Suppressor macrophage (primary cell): Measurements from ENCODE around the gene APOBEC3H.

ENCODE experiments used
- DNase-seq, 4 experiments: peaks; one replicate each; pipeline ENCODE4 v3.0.0-alpha.2; 2020 to 2022

Gene APOBEC3H

DNA sequence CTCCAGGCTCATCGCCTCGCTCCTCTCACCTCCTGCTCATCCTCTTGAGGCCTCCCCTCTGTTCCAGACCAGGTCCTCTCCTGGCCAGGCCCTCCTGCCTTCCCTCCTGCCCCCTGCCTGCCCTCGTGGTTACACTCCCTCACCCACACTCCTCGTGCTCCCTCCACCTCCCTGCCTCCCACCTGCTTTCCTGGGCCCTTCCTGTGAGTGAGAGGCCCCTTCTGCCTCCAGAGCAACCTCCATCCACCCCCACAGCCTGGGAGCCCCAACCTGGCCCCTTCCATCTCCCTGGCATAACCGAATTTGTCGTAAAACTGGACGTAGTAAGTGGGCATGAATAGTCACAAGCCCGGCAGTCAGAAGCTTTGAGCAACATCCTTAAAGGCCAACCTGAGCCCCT lies 15.4 kb upstream of the APOBEC3H start:
- DNase-seq = no peak

DNA sequence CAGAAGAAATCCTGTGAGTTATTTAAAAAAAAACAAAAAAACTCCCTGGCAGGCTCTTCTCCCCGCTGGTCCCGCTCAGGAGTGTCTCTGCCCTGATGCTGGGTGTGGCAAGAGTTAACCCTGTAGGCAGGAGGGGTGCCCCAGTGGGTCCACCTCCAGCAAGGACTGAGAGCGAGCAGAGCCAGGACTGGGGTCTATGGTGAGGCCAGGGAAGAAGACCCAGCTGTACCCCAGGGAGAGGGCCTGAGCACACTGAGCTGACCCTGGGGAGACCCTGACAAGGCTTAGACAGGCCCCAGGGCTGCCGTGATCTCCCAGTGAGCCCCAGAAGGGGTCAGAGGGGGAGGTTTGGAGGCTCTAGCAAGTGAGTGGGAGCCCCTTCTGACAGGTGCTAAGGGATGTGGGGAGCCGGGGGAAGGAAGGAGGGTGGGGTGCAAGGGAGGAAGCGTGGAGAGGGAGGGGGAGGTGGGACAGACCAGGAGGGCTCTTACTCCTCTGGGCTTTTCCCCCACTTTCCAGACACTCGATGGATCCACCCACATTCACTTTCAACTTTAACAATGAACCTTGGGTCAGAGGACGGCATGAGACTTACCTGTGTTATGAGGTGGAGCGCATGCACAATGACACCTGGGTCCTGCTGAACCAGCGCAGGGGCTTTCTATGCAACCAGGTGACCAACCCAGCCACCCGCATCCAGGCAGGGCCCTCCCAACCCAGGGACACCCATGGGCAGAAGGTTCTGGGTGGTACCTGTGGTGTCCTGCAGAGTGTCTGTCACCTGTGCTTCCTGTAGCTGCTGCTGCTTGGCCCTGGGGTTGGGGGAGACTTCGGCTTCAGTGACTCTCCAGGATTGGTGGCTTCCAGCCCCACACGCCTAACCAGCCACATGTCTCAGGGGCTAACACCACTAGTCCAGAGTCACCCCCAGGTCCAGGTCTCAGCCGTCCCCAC lies 13.6 kb upstream of the APOBEC3H start:
- DNase-seq = no peak

DNA sequence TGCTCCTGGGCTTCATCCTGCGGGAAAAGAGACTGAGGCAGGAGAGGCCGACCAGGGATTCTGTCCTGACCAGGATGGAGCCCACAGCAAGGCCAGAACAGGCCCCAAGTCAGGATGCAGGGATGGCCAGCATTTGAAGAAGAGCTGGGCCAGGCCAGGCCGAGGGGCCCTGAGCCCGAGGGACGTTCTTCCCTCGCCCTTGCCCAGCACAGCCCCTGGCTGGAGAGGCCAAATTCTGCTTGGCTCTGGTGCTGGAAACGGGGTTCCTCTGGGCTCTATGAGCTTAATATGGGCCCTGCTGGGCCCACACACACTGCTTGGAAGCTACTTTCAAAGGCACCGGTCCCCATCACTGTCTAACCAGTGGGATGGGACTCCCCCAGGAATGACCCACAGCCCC lies 12.4 kb upstream of the APOBEC3H start:
- no peak for DNase-seq

DNA sequence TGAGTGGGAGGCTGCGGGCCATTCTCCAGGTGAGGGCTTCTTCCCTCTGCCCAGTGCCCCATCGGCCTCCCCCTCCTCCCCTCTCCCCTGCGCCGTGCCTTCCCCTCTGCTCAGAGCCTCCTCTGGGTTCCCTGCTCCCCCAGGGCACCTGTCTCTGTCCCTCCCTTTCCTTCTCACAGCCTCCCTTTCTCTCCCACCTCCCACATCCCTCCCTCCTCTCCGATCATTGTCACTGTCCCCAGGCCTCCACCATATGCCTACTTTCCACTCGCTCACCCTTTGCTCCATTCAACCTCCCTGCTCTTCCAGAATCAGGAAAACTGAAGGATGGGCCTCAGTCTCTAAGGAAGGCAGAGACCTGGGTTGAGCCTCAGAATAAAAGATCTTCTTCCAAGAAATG lies 9.9 kb upstream of the APOBEC3H start:
- no peak for DNase-seq

DNA sequence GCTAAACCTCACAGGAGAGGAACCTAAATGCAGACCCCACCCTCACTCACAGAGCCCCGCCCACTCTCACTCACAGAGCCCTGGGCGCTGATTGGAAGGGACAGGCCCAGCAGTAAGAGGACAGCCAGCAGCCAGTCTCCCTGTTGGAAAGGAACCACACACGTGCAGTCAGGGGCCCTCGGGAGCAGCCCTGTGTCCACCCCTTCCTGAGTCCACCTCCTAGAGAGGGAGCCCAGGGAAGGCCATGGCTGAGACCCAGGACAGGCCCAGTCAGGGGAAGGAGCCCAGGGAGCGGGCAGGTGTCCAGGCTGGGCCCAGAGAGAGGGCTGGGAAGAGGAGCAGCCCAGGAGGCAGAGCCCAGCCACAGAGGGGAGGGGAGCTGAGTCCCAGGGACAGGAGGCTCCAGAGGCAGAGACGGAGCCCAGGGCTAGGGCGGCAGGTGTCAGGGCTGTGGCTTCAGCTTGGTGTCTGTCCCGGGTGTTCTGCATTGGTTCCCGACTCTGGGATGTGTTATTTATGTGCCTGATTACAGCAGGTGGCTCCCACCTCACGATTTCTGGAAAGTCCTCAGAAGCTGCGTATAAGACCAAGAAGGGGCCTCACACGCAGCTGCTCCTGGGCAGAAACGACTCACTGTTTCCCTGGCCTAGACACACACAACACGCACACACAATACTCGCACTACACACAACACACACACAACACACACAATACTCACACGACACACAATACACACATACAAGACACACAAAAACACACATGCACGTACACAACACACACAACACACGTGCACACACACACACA lies 9.0 kb upstream of the APOBEC3H start:
- no peak for DNase-seq

DNA sequence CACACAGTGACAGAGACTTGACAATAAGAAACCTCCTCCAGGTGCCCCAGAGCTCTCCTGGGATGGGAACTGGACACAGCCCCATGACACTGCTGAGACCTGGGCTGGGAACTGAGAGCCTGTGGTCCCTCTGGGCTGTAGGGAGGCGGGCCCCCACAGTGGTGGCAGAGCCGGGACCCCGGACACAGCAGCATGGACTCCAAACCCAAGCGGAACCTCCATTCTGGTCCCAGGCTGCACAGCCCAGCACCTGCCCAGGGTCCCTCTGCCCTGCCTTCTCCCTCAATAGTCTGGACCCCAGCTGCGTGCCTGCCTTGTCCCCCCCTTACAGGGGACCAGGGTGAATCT lies 8.4 kb upstream of the APOBEC3H start:
- DNase-seq = no peak

DNA sequence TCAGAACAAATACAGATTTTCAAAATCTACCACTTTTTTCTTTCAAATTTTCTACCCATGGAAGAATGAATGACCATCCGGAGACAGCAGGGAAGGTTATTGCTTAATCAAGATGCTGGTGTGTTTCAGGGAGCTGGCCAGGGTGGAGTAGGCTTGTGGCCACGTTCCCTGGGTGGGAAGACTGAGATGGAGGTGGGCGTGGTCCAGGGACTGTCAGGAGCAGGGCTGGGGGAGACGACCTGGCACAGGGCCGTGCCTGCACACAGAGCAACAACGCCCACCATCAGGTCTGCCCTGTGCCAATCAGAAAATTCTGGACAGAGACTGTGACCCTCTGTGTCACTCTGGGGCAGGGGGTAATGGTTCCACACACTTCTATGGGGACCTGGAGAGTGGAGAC lies 7.1 kb upstream of the APOBEC3H start:
- DNase-seq = no peak

DNA sequence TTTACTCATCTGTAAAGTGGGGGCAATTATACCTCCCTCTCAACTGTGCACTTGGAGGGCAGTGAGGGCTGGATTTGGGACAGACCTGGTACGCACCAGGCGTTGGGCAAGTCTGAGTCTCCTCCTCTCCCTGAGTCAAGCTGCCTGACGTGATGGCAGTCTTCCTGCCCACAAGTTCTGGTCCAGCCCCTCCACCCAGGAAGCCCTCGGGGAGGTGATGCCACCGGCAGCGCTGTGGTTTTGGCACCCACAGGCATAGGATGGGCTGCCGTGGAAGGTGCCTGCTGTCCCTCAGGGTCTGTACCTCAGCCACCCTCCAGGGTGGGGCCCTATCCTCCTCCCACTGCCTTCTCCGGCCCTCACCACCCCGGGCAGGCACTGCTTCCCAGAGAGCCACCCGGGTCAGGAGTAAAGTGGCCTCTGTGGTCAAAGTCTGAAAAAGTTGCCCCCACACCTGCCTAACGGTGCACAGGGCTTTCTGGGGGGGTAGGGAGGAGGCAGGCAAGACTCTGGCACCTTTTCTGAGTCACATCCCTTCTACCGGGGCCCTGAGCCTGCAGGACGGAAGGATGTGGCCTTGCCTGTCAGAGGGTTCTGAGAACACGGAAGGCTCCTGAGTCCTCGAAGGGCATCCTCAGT lies 6.5 kb upstream of the APOBEC3H start:
- no peak for DNase-seq

DNA sequence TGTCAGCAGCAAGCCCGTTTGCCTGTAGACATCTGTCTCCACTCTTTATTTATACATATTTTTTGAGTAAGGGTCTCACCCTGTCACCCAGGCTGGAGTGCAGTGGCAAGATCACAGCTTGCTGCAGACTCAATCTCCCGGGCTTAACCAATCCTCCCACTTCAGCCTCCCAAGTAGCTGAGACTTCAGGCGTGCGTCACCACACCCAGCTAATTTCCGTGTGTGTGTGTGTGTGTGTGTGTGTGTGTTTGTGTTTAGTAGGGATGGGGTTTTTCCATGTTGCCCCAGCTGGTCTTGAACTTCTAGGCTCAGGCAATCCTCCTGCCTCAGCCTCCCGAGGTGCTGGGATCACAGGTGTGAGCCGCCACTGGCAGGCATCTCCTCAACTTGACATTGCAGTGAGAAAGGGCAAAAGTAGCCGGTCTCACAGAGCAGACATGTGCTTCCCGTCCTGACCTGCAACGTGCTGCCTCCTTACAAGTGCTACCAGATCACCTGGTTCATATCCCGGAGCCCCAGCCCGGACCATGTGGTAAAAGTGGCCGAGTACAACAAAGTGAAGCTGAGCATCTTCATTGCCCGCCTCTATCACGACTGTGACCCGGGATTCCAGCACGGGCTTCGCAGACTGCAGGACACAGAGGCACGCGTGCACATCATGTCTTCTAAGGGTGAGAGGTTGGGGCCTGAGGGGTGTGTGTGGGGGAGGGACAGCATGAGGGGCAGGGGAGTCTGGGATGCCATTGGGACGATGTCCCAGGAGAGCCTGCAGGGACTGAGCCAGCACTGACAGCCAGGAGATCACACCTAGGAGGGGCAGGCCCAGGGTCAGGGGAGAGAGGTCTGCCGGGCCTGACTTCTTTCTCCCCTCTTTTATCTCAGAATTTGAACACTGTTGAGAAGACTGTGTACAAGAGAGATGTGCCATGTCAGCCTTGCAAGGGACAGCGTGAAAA lies 5.6 kb upstream of the APOBEC3H start:
- no peak for DNase-seq

DNA sequence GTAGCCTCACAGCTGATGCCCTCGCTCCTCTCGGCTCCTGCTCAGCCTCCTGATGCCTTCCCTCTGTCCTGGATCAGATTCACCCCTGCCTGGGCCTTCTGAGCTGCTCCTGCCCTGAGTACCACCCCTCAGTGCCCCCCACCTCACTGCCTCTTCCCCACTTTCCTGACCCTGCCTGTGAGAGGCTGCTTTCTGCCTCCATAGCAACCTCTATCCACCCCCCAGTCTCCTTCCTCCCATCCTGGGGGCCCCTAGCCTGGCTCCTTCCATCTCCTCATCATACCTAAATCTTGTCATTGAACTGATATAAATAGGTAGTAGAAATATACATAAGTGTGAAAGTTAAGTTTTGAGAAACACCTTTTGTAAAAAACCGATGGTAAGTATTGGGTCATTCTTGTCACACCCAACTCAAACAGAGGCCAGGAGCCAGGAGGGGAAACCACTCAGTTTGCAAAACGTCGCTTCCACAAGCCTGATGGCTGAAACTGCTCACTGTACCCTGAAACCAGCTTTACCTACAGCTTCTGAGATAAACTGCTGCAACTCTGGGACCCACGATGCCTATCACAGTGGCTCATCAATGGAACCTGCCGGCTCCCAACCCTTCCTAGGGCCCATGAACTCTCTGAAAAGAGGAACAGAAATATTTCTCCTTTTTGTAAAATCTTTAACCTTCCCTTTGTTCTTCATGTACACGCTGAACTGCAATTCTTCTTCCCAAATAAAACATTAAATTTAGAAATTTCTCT lies 4.8 kb upstream of the APOBEC3H start:
- peak in 2 of 4 experiments; percentile 14 for DNase-seq

DNA sequence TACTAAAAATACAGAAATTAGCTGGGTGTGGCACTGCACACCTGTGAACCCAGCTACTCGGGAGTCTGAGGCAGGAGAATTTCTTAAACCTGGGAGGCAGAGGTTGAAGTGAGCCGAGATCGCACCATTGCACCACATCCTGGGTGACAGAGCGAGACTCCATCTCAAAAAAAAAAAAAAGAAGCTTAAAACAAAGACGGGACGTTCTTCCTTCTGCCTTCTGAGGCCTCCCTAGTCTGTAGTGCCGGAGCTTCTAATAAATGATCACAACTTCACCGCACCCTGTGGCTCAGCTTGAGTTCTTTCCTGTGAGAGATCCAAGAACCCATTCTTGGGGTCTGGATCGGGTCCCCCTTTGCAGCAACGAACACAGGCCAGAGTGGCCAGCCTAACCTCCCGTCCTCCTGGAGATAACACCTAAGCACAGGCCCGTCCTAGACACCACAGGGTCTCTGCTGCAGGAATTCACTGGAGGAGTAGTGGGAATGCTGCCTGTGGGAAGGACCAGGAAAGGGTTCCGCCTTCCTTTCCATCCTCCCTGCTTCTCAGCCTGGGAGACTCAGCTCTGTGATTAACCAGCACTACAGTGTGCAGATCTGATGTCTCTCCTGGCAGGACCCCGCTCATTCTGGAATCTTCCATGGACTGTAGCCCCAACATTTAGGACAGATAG lies 2.2 kb upstream of the APOBEC3H start:
- DNase-seq = no peak

DNA sequence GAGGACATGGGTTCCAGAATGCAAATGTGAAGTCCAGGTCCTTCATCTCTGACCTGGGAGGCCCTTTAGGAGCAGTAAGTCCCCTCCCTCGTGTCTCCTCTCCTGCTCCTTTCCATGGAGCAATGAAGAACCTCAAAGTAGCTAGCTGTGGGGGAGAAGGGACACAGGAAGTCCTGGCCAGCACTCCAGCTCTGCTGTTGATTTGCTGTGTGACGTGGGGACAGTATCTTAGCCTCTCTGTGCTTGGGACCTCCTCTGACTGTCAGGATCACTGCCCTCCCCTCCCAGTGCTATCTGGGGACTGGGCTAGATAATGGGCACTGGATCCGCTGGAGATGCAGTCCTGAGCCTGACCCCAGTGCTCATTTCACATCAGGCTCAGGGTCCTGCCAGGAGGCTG lies 1.1 kb upstream of the APOBEC3H start:
- no peak for DNase-seq

DNA sequence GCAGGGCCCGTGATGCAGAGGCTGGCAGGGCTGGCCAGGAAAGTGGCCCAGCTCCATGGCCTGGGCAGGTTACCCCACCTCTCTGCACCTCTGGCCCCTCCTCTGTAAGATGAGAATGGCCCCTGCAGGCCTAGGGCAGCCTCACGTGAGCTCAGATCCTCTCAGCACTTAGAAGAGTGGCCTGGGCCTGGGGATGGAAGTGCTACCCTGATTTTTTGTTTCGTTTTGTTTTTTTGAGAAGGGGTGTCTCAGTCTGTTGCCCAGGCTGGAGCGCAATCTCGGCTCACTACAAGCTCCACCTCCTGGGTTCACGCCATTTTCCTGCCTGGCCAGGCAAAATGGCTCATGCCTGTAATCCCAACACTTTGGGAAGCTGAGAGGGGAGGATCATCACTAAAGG lies 982 bp downstream of the APOBEC3H start:
- no peak for DNase-seq

DNA sequence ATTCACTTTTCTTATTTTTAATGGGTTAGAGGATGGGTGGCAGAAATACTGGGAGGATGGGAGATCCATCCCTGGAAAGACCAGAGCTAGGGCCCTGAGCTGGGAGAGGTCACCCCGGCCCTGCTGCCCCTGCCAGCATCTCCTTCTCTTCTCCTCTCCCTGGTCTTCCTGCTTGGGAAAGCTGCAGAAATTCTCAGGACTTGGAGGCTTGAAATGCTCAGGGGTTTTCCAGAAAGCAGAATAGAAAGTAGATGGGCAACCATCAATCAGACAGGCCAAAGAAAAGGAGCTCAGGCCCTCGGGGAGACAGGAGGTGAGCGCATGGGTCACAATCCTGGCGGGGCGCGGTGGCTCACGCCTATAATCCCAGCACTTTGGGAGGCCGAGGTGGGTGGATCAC lies 1.5 kb downstream of the APOBEC3H start:
- no peak for DNase-seq

DNA sequence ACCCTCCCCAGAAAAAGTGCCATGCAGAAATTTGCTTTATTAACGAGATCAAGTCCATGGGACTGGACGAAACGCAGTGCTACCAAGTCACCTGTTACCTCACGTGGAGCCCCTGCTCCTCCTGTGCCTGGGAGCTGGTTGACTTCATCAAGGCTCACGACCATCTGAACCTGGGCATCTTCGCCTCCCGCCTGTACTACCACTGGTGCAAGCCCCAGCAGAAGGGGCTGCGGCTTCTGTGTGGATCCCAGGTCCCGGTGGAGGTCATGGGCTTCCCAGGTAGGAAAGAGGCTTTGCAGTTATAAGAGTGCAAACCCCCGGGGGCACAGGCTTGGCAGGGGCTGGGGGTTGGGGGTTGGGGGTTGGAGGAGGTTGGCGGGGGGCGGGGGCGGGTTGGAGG lies 4.2 kb downstream of the APOBEC3H start:
- DNase-seq = no peak

DNA sequence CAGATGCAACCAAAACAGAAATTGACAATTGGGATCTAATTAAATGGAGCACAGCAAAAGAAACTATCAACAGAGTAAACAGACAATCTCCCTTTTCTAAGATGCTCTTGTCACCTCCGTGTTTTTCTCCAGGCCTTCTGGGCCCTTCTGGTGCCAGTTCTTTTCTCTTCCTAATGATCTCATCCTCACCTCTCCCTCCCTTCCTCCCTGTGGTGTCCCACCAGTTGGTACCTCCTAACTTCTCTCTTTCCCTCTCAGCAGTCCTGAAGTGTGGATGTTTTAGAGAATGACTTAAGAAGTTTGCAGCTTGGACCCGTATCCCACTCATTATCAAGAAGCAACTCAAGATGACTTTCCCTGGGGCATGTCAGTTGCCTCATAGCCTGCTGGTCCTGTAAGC lies 6.4 kb downstream of the APOBEC3H start:
- no peak for DNase-seq

DNA sequence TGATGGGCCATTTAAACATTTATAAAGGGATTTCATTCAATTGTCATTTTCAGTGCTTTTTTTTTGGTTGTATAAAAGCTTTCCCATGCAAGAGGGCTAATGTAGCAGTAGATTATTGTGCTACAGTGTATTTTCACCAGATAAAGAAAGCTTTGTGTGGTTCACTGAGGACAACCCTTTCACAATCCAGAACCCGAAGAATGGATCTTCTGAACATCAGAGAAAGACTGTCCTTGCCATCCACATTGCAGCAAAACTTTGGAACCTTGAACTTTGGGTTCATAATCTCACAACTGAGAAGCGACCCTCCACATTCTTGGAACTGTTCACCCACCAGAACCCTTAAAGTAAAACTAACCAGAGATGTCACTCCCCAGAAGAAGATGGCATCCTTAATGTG lies 9.3 kb downstream of the APOBEC3H start:
- DNase-seq = no peak

DNA sequence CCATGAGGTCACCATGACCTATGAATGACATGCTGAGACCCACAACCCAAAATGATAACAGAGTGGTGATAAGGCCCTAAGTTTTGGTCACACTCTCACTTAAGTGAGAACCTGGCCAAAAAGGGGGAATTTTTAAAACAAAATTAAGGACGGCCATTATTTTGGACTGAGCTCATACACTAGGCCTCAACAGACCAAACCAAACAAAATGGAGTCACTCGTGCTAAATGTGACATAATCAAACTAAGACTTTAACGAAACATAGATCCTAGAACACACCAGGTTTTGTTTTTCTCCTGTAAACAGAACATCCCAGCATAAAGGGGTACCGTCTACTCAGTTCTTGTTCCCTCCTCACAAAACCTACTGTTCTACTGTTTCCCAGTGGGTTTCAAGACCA lies 11.4 kb downstream of the APOBEC3H start:
- no peak for DNase-seq

DNA sequence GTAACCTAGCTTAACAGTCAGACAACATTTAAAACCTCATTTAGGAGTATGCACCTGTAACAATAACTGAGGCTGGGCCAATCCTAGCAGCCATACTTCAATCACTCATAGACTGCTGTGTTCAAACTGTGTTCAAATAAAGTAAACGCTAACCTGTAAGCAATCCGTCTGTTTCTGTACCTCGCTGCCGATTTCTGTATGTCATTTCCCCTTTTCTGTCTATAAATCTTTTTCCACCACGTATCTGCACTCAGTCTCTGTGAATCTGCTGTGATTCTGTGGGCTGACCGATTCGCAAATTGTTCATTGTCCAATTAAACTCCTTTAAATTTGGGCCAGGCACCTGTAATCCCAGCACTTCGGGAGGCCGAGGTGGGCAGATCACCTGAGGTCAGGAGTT lies 12.3 kb downstream of the APOBEC3H start:
- DNase-seq = no peak

DNA sequence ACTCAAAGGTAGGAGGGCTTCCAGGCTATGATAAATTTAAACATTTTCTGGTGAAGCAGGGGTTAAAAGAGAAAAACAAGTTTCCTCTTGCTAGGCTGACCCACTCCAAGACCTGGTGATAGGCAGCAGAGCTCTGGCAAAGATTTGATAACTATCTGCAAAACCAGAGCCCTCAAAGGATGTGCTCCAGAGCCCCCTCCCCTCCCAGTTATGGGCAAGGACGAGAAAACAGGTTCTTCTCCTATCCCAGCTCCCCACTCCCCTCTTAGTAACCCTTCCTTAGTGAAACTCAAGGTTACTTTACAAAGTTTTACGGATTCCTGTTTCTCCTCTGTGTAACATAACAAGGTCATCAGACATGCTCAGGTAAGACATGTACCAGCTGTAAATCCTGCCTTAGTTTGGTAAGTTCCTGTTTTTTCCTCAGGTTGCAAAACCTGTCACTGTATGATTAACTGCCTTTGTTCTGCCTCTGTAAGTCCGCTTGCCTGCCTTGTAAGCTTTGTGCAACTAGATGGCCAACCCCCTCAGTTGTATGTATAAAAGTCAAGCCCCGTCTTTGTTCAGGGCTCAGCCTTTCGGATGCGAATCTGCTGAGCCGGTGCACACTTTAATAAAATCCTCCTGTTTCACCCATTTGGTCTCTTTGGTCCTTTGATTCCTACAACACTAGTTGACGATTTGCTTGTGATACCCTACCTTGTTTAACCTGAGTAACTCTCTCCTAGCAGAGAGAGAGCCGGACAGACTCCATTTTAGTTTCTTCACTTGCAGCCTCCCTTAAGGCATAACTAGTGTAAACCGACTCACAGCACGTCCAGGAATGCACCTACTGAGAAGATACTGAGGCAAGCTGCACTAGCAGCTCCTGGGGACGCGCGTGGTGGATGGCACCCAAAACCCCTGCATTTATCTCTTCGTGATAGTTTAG lies 13.9 kb downstream of the APOBEC3H start:
- peak in 1 of 4 experiments; percentile 17 for DNase-seq
